GM06990 (cell line): ENCODE measurements around the gene LTBP2.

ENCODE experiments used
- DNase-seq: peaks from one replicate; pipeline ENCODE4 v3.0.0-alpha.2; 2011; ENCODE audit not compliant: insufficient read length; ENCODE audit errors: extremely low read depth
- H3K27me3 ChIP-seq: replicated peaks from 2 replicates; pipeline ENCODE4 v1.6.0; 2011; ENCODE audit warnings: low read length; ENCODE audit not compliant: control insufficient read depth, insufficient read depth
- H3K36me3 ChIP-seq: 2 replicates; pipeline ENCODE4 v1.5.1; 2011; ENCODE audit warnings: low read length; ENCODE audit not compliant: control insufficient read depth, insufficient read depth
- H3K4me3 ChIP-seq: replicated peaks from 2 replicates; pipeline ENCODE4 v1.5.1; 2011; ENCODE audit warnings: low read depth, mild to moderate bottlenecking, control low read depth, low read length
- TF ChIP-seq, protein P1 (sequence below): IDR thresholded peaks from 2 replicates; pipeline ENCODE4 v1.5.1; 2011; ENCODE audit warnings: low read length, control low read depth, mild to moderate bottlenecking, inconsistent platforms; ENCODE audit not compliant: insufficient read depth, poor library complexity, severe bottlenecking

Gene LTBP2

DNA sequence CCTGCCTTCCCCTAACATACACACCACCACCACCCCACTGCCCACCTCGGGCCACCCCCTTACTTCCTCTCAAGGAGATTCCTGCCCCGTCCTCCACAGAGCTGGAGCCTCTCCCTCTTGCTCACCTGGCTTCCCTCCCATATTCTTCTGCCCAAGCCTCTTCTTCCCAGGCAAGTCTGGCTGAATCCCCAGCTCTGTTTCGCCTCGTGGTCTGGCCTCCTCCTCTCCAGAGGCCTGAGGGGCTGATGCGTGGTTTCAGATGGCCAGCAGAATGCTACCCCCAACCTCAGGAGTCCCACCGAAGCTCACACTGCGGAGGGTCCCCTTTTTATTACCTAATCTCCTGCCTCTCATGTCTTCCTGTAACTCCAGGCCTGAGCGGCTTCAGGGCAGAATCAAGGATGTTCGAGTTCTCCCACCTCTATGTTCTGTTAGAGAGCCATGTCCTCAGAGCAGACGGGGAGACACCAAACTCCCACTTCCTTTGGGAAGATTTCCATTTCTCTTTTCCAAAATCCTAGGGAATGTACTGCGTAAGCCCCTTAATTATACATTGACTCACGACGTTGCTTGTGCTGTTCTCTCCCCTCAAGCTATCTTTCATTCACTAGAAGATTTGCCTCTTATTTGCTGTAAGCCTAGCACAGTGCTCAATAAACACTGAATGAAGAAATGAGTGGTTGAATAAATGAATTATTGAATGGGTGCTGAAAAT lies 33.9 kb upstream of the LTBP2 start:
- DNase-seq: no peak
- TF ChIP-seq, protein P1, sequence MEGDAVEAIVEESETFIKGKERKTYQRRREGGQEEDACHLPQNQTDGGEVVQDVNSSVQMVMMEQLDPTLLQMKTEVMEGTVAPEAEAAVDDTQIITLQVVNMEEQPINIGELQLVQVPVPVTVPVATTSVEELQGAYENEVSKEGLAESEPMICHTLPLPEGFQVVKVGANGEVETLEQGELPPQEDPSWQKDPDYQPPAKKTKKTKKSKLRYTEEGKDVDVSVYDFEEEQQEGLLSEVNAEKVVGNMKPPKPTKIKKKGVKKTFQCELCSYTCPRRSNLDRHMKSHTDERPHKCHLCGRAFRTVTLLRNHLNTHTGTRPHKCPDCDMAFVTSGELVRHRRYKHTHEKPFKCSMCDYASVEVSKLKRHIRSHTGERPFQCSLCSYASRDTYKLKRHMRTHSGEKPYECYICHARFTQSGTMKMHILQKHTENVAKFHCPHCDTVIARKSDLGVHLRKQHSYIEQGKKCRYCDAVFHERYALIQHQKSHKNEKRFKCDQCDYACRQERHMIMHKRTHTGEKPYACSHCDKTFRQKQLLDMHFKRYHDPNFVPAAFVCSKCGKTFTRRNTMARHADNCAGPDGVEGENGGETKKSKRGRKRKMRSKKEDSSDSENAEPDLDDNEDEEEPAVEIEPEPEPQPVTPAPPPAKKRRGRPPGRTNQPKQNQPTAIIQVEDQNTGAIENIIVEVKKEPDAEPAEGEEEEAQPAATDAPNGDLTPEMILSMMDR: no peak
- H3K4me3 ChIP-seq: no peak overlapping the region
- no peaks in the 10 kb centered on the region for H3K36me3 ChIP-seq
- H3K27me3 ChIP-seq: no peaks in the 10 kb centered on the region

DNA sequence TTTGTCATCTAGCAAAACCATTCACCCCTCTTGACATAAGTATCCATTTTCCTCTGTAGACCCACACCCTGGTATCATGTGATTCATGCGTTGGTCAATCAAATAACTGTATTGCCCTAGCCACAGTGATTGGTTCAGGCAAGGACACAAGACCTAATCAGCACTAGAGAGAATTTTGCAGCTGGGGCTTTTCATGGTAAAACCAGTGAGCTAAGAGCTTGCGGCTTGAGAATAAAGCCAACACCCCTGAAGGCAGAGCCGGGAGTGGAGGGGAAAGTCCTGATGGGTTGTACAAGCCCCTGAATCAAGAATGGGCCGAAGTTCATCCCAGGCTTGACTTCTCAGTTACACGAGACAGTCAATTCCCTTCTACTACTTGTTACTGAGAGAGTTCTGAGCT lies 33.2 kb upstream of the LTBP2 start:
- TF ChIP-seq, protein P1: no peak
- no peaks in the 10 kb centered on the region for H3K36me3 ChIP-seq
- H3K4me3 ChIP-seq: no peak overlapping the region
- no peaks in the 10 kb centered on the region for H3K27me3 ChIP-seq
- no peak for DNase-seq

DNA sequence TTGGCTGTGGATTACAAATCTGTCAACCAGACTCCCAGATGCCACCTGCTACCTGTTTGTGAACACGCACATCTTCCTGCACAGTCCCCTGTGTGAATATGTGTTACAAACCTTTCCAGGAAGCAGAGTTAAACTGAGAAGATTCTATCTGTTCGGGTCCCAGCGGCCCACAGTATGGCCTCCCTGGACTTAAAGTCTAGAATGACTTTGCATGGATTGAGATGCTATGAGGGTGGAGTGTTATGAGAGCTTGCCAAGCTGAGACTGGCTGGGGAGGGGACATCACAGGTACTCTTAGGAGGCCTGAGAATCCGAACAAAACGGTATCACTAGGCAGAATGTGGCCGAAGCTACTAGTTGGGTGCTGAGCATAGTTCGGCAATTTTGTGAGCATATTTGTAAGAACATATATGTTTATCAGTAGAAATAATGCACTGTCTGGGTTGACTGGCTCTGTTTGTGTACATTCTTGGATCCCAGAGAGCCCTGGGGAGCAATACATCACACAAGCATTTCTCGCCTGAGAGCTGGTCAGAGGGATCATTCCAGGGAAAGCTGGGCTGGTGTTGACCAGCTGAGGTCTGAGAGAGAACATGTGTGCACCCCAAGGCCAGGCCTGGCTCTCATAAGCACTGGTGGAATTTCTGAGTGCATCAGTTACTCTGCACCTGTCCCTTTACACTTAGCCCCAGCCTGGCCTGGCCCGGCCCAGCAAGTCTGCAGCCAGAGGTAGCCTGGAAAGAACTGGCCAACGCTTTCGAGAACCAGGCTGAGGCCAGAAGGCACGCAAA lies 29.8 kb upstream of the LTBP2 start:
- no peaks in the 10 kb centered on the region; the same call in 1 of the 2 replicates for H3K27me3 ChIP-seq
- no peaks in the 10 kb centered on the region for H3K36me3 ChIP-seq
- TF ChIP-seq, protein P1: no peak
- H3K4me3 ChIP-seq: no peak overlapping the region
- no peak for DNase-seq

DNA sequence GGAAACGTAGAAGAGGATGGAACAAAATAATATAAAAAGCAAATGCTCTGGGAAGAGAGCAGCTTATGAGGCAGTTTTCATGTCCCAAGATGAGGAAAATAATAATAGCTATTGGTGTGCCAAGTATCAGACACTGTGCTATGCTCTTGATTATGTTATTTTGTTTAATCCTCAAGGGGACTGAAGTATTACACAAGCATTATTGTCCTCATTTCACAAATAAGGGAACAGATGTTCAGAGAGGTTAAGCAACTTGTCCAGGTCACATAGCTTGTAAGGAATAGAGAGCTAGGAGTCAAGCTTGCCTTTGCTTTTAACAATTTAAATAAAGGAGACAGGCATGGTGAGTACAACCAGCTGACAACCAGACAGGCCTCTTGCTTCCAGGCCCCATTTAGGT lies 26.9 kb upstream of the LTBP2 start:
- DNase-seq: no peak
- TF ChIP-seq, protein P1: no peak
- Histone ChIP-seq H3K27me3 (peaks cover 3% of the 10 kb centered on the region), H3K4me3 (no peak overlapping the region), H3K36me3 (no peaks in the 10 kb centered on the region)

DNA sequence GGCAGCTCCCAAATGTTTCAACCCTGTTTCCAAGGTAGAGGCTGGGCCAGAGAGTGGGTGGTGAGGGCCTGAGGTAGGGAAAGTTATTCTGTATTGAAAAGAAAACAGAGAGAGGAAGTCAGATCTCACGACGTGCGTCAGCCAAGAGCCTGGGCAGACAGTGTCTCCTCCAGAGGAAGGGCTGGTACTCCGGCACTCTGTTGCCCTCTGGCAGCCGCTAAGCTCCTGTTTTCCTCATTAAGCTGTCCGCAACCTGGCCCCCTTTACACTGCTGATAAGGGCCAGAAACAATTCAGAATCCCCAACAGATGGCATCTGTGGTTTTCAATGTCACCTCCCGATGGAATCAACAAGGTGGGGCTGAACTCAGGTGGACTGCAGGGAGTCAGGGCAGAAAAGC lies 26.0 kb upstream of the LTBP2 start:
- TF ChIP-seq, protein P1: no peak
- Histone ChIP-seq H3K27me3 (peaks cover 3% of the 10 kb centered on the region), H3K4me3 (no peak overlapping the region), H3K36me3 (no peaks in the 10 kb centered on the region)
- no peak for DNase-seq
